ENCODE measurements around the gene ARRB1. TPM values are rescaled to one million over a fixed set of nuclear protein-coding genes. Genes with fewer than 3 reads are reported as not detected.

Gene ARRB1
- total RNA-seq, 1 experiment from 2014 or later, result 90.1 TPM

- Mint-ChIP-seq H3K27me3 (ENCODE audit: low read depth) (peaks cover 40% of the 10 kb centered on the region), H3K9me3 (no peaks in the 10 kb centered on the region), H3K27ac (no peak overlapping the region), H3K4me3 (no peak overlapping the region), H3K4me1 (peaks cover 7% of the 10 kb centered on the region; the same call in 1 of the 2 replicates), H3K36me3 (no peaks in the 10 kb centered on the region)
- ChIA-PET POLR2A (no interaction called here), CTCF (interaction anchor here (0.9 to 2.0 kb wide), 5 partner anchors 15 to 290 kb away, joined by 3 to 7 read pairs (median 5); no protein-coding TSS in a partner anchor)
- DNase-seq (ENCODE audit: low spot score) (no peak), ATAC-seq (no peak)
- TF ChIP-seq CREM (CRISPR knock-in tag; IDR thresholded peaks at IDR 0.05), result no peak
- no peak for TF ChIP-seq PRRX2 (CRISPR knock-in tag; IDR thresholded peaks at IDR 0.05)
- TF ChIP-seq ZNF121 (CRISPR knock-in tag; IDR thresholded peaks at IDR 0.05), result no peak
- no peak for TF ChIP-seq USF2 (CRISPR knock-in tag; IDR thresholded peaks at IDR 0.05)
- TF ChIP-seq, protein P1, sequence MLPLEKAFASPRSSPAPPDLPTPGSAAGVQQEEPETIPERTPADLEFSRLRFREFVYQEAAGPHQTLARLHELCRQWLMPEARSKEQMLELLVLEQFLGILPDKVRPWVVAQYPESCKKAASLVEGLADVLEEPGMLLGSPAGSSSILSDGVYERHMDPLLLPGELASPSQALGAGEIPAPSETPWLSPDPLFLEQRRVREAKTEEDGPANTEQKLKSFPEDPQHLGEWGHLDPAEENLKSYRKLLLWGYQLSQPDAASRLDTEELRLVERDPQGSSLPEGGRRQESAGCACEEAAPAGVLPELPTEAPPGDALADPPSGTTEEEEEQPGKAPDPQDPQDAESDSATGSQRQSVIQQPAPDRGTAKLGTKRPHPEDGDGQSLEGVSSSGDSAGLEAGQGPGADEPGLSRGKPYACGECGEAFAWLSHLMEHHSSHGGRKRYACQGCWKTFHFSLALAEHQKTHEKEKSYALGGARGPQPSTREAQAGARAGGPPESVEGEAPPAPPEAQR (CRISPR knock-in tag; IDR thresholded peaks at IDR 0.05), result no peak
- TF ChIP-seq ETV6 (CRISPR knock-in tag; IDR thresholded peaks at IDR 0.05), result no peak
These were observed 131.6 kb downstream of the ARRB1 start for GRCh38 chr11:75219869-75220268.

DNA sequence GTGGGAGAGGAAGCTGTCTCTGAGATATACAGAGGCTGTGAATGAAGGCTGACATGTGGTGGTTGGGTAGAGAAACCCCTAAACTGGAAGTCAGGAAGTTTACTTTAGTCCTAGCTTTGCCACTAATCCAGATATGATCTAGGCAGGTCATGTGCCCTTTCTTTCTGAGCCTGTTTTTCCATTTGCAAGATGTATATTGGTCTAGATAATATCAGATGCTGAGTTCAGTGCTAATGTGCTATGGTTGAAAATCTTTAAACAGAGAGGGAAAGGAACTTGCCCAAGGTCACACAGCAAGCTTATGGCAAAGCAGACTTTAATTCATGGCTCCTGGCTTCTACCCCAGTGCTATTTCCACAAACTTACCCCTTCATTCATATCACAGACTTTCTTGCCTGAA lies 136.6 kb downstream of the ARRB1 start:
- ChIA-PET CTCF (interaction anchor here (0.7 to 3.8 kb wide), 25 partner anchors 9 to 514 kb away, joined by 3 to 91 read pairs (median 4); partner anchors contain the start of genes SERPINH1 and TPBGL), POLR2A (interaction anchor here (1.0 kb wide), 1 partner anchor 10 kb away, joined by 4 read pairs; no protein-coding TSS in a partner anchor)
- no peak overlapping the region for H3K4me3 Mint-ChIP-seq
- H3K9me3 Mint-ChIP-seq, result no peaks in the 10 kb centered on the region
- H3K4me1 Mint-ChIP-seq, result no peaks in the 10 kb centered on the region
- DNase-seq (ENCODE audit: low spot score) (no peak), ATAC-seq (no peak)
- no peak overlapping the region for H3K27ac Mint-ChIP-seq
- H3K27me3 Mint-ChIP-seq (ENCODE audit: low read depth), result peaks cover 53% of the 10 kb centered on the region
- H3K36me3 Mint-ChIP-seq, result no peaks in the 10 kb centered on the region
- TF ChIP-seq ZBTB43 (CRISPR knock-in tag; IDR thresholded peaks at IDR 0.05) (0 out of 2 replicates have a peak, but pooled peaks have one; percentile 3), HMGA2 (CRISPR knock-in tag; IDR thresholded peaks at IDR 0.05) (no peak)

- H3K27me3 Mint-ChIP-seq (ENCODE audit: low read depth), result peaks cover 53% of the 10 kb centered on the region
- ATAC-seq (peak; percentile 99), DNase-seq (ENCODE audit: low spot score) (peak; percentile 97)
- no peaks in the 10 kb centered on the region for H3K9me3 Mint-ChIP-seq
- no peak overlapping the region for H3K27ac Mint-ChIP-seq
- H3K4me3 Mint-ChIP-seq, result no peak overlapping the region
- ChIA-PET POLR2A (interaction anchor here (0.7 to 1.0 kb wide), 2 partner anchors 9 to 21 kb away, joined by 3 to 4 read pairs; no protein-coding TSS in a partner anchor), CTCF (interaction anchor here (0.7 to 3.8 kb wide), 28 partner anchors 9 to 513 kb away, joined by 3 to 91 read pairs (median 4); partner anchors contain the start of genes SERPINH1 and TPBGL)
- H3K36me3 Mint-ChIP-seq, result no peaks in the 10 kb centered on the region
- H3K4me1 Mint-ChIP-seq, result no peaks in the 10 kb centered on the region
- TF ChIP-seq MXD4 (CRISPR knock-in tag; IDR thresholded peaks at IDR 0.05; ENCODE audit: borderline replicate concordance), result no peak
- peak; percentile 89 for TF ChIP-seq FOXP4 (CRISPR knock-in tag; IDR thresholded peaks at IDR 0.05)
- no peak; the same call in 1 of the 2 replicates for TF ChIP-seq NFYB (CRISPR knock-in tag; conservative IDR thresholded peaks at IDR 0.05; ENCODE audit: low read depth)
- 0 out of 2 replicates have a peak, but pooled peaks have one; percentile 43 for TF ChIP-seq SP1 (CRISPR knock-in tag; conservative IDR thresholded peaks at IDR 0.05)
- TF ChIP-seq ETV6 (CRISPR knock-in tag; IDR thresholded peaks at IDR 0.05), result peak; percentile 94
- TF ChIP-seq NFATC4 (CRISPR knock-in tag; IDR thresholded peaks at IDR 0.05), result no peak
- TF ChIP-seq, protein P2, sequence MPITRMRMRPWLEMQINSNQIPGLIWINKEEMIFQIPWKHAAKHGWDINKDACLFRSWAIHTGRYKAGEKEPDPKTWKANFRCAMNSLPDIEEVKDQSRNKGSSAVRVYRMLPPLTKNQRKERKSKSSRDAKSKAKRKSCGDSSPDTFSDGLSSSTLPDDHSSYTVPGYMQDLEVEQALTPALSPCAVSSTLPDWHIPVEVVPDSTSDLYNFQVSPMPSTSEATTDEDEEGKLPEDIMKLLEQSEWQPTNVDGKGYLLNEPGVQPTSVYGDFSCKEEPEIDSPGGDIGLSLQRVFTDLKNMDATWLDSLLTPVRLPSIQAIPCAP (CRISPR knock-in tag; IDR thresholded peaks at IDR 0.05), result peak; percentile 71; the same call in 1 of the 2 replicates
- TF ChIP-seq CREB1 (CRISPR knock-in tag; IDR thresholded peaks at IDR 0.05), result 0 out of 2 replicates have a peak, but pooled peaks have one; percentile 72
- TF ChIP-seq HMGXB4 (CRISPR knock-in tag; IDR thresholded peaks at IDR 0.05), result no peak
- TF ChIP-seq NR2C2 (CRISPR knock-in tag; IDR thresholded peaks at IDR 0.05), result peak; percentile 43; the same call in 1 of the 2 replicates
- no peak for TF ChIP-seq ELF4 (CRISPR knock-in tag; IDR thresholded peaks at IDR 0.05; ENCODE audit: low read depth)
- TF ChIP-seq TP53 (CRISPR knock-in tag; IDR thresholded peaks at IDR 0.05), result peak; percentile 82; the same call in 1 of the 2 replicates
- TF ChIP-seq TEAD4 (CRISPR knock-in tag; IDR thresholded peaks at IDR 0.05), result peak; percentile 74; the same call in 1 of the 2 replicates
- TF ChIP-seq ZMAT4 (CRISPR knock-in tag; IDR thresholded peaks at IDR 0.05), result no peak
- TF ChIP-seq, protein P3, sequence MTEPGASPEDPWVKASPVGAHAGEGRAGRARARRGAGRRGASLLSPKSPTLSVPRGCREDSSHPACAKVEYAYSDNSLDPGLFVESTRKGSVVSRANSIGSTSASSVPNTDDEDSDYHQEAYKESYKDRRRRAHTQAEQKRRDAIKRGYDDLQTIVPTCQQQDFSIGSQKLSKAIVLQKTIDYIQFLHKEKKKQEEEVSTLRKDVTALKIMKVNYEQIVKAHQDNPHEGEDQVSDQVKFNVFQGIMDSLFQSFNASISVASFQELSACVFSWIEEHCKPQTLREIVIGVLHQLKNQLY (CRISPR knock-in tag; IDR thresholded peaks at IDR 0.05), result no peak
These were observed 137.0 kb downstream of the ARRB1 start for GRCh38 chr11:75214411-75214821.
